Esophagus squamous epithelium (tissue), 4 donors: ENCODE measurements around the gene FH.

ENCODE experiments used
- CTCF ChIP-seq, 6 experiments: fragments of 450-650 bp in 4 of 6; fragments of 200-600 bp in 2 of 6; sonication (generic) in 2 of 6; IDR thresholded peaks; one replicate each; pipeline ENCODE4 v1.5.1; 2016 to 2019; ENCODE audit warnings: antibody characterized with exemption in 6 of 6, mild to moderate bottlenecking in 4 of 6, moderate library complexity in 4 of 6
- POLR2A ChIP-seq, 4 donors: fragments of 450-650 bp; IDR thresholded peaks; one replicate each; pipeline ENCODE4 v1.6.1; 2017; ENCODE audit warnings: antibody characterized with exemption in 4 of 4, mild to moderate bottlenecking in 4 of 4, moderate library complexity in 3 of 4

GRCh38 chr1:241531195-241532161 is 11.9 kb upstream of the FH start:
- no peak for TF ChIP-seq POLR2A (IDR thresholded peaks at IDR 0.05)
- peak; percentile 39 to 79 (median 61) for TF ChIP-seq CTCF (IDR thresholded peaks at IDR 0.05)
